Activated CD4-positive, alpha-beta T cell treated with anti-CD3 and anti-CD28 coated beads, Interleukin-2, amount 10 ng/mL, durations not matched to agents 24 days and 14 days (primary cell): ENCODE data around the gene UBA6. TPM values are rescaled to one million over a fixed set of nuclear protein-coding genes. Genes with fewer than 3 reads are reported as not detected.
"Not testable (repeated sequence)": the region's sequence is repeated elsewhere in the genome, so short reads cannot be mapped to it uniquely, and the experiment has no call there.

Experiments
- DNase-seq: peaks from one replicate; pipeline ENCODE4 v3.0.0; 2022
- H3K27ac Mint-ChIP-seq: one replicate; pipeline ENCODE4 v1.8.0; 2022; ENCODE audit warnings: mild to moderate bottlenecking, mixed read lengths
- H3K27me3 Mint-ChIP-seq: one replicate; pipeline ENCODE4 v1.8.0; 2022; ENCODE audit warnings: mixed read lengths
- H3K36me3 Mint-ChIP-seq: one replicate; pipeline ENCODE4 v1.8.0; 2022; ENCODE audit warnings: low read depth, mild to moderate bottlenecking, mixed read lengths
- H3K4me1 Mint-ChIP-seq: one replicate; pipeline ENCODE4 v1.8.0; 2021; ENCODE audit warnings: mixed read lengths
- H3K4me3 Mint-ChIP-seq: one replicate; pipeline ENCODE4 v1.8.0; 2022; ENCODE audit warnings: mild to moderate bottlenecking, moderate library complexity, mixed read lengths
- H3K9me3 Mint-ChIP-seq: one replicate; pipeline ENCODE4 v1.8.0; 2021; ENCODE audit warnings: mixed read lengths
- intact Hi-C: fragments of 100-400 bp; cut with micrococcal nuclease; formaldehyde crosslinking; loops from one replicate; pipeline ENCODE4 v1.15.1; 2023
- total RNA-seq: library from RNA; stranded (reverse); gene quantifications from 2 replicates; pipeline ENCODE4 v1.2.3, GENCODE V29; 2022

The UBA6 gene
- total RNA-seq, 1 donor from 2014 or later, result 85.4 TPM

DNA sequence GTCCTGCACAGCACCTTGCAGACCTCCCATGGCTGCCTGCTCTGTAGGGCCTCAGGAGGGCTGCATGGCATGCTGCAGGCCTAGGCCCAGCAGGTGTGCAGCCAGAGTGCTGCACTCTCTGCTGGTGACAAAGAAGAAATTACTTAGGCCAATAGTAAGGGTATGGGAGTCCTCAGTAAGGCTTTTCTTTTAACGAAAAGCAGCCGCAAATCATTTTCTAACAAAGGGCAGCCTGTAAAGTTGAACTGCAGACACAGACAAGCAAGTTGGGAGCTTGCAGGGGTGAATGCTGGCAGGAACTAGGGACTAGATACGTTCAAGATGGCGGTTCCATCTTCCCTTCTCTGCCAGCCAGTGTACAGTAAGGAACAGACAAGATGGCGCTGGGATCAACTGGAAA, 22.4 kb upstream of the UBA6 start:
- peak; percentile 46 for DNase-seq
- Mint-ChIP-seq H3K27me3 (no peaks in the 10 kb centered on the region), H3K36me3 (peaks cover 31% of the 10 kb centered on the region), H3K4me3 (no peak overlapping the region), H3K4me1 (peaks cover 16% of the 10 kb centered on the region), H3K27ac (no peak overlapping the region), H3K9me3 (peaks cover 5% of the 10 kb centered on the region)
- intact Hi-C loops, result no loop called here

DNA sequence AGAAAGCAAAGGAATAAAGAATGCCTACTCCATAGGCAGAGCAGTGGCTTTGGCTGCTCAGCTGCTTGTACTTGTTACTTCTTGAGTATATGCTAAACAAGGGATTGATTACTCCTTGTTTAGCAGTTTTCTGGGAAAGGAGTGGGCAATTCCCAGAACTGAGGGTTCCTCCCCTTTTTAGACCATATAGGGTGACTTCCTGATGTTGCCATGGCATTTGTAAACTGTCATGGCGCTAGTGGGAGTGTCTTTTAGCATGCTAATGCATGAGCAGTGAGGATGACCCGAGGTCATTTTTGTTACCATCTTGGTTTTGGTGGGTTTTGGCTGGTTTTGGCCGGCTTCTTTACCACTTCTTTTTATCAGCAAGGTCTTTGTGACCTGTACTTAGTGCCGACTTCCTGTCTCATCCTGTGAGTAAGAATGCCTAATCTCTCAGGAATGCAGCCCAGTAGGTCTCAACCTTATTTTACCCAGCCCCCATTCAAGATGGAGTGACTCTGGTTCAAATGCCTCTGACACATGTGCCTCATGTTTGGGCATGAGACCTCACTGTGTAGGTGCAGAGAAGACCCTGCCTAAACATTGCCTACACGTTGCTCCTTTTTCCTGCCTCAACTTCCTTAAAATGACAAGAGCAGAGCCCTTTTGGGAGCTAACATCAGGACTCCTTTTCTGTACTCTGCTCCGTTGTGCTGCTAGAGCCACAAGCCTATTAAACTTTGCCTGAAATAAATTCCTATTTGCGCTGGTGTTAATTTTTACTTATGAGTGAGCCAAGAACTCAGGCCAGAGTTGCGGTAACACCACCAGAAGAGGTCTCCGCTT, 21.0 kb upstream of the UBA6 start:
- Mint-ChIP-seq H3K27ac (peak overlapping the region; percentile 48), H3K36me3 (peaks cover 35% of the 10 kb centered on the region)
- intact Hi-C loops, result no loop called here

DNA sequence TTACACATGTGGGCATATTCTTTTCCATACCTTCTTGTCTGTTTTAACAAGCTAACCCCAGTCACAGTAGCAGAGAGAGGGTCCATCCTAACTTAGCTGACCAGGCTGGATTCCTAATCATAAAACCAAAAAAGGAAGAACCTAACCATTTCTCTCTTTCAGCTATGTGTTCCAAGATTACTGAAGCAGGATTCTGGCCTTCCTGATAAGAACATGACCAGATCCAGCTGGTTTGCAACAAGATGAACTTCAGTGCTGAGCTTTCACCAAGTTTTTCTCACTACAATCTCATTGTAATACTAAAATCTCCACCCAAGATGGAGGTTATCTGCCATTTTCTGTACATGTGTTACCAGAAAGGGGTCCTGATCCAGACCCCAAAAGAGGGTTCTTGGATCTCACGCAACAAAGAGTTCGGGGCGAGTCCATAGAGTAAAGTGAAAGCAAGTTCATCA, 20.4 kb upstream of the UBA6 start:
- Mint-ChIP-seq H3K9me3 (no peaks in the 10 kb centered on the region), H3K4me1 (peaks cover 8% of the 10 kb centered on the region), H3K27me3 (no peaks in the 10 kb centered on the region), H3K36me3 (peaks cover 41% of the 10 kb centered on the region), H3K27ac (peak overlapping the region; percentile 48), H3K4me3 (no peak overlapping the region)
- intact Hi-C loops, result no loop called here
- DNase-seq, result peak; percentile 43

More for the DNA sequence above, 21.0 kb upstream of the UBA6 start:
- Mint-ChIP-seq H3K4me1 (peaks cover 11% of the 10 kb centered on the region), H3K4me3 (no peak overlapping the region), H3K27me3 (no peaks in the 10 kb centered on the region), H3K9me3 (no peaks in the 10 kb centered on the region)
- DNase-seq, result peak; percentile 45

DNA sequence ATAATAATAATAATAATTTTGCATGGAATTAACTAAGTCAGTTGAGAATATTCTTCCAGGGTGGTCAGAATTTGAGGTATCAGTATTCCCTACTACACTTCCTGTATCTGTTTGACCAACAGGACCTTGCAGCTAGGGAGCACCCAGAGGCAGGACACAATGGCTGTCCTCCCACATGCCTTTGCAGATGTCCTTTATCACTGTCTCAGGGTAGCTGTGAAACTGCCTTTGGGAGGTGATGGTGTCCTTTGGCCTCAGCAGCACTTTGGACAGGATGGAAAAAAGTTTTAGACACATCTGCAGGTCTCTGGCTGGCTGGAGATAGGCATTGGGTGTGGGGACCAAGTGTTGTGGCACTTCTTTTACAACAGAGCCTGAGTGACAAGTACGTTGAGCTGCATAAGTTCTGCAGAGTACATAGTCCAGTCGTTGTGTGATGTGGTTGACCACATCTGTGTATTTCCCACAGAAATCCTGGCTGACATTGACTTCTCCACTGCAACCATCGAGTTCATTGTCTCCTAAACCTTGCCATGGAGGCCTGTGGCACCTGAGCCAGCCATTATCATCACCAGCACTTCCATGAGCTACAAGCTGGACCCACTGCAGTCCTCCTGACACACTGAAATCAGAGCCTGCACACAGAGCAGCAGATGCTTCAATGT, 19.1 kb upstream of the UBA6 start:
- no peaks in the 10 kb centered on the region for H3K9me3 Mint-ChIP-seq
- H3K36me3 Mint-ChIP-seq, result peaks cover 42% of the 10 kb centered on the region
- no peak overlapping the region for H3K27ac Mint-ChIP-seq
- peaks cover 7% of the 10 kb centered on the region for H3K4me1 Mint-ChIP-seq
- no peak overlapping the region for H3K4me3 Mint-ChIP-seq
- intact Hi-C loops, result no loop called here
- no peaks in the 10 kb centered on the region for H3K27me3 Mint-ChIP-seq
- peak; percentile 34 for DNase-seq

DNA sequence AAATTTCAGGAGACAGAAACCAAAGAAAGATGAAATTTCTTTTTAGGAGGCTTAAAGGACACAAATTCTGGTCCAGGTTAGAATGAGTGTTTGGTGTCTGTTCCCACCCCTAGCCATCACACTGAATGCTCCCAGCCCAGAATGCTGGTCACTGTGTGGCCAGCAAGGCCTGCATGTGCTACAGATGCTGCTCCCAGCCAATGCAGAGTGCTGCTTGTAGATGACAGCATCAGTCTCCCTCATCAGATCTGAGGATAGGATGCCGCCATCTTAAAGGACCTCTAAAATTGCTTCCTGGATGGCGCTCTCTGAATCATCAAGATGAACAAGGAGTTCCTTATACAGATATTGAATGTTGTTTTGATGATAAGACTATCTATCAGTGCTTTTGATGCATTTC, 17.9 kb upstream of the UBA6 start:
- Mint-ChIP-seq H3K36me3 (peaks cover 41% of the 10 kb centered on the region), H3K27me3 (no peaks in the 10 kb centered on the region), H3K4me3 (no peak overlapping the region), H3K4me1 (peaks cover 16% of the 10 kb centered on the region), H3K27ac (no peak overlapping the region), H3K9me3 (no peaks in the 10 kb centered on the region)
- DNase-seq, result peak; percentile 41
- intact Hi-C loops, result no loop called here

DNA sequence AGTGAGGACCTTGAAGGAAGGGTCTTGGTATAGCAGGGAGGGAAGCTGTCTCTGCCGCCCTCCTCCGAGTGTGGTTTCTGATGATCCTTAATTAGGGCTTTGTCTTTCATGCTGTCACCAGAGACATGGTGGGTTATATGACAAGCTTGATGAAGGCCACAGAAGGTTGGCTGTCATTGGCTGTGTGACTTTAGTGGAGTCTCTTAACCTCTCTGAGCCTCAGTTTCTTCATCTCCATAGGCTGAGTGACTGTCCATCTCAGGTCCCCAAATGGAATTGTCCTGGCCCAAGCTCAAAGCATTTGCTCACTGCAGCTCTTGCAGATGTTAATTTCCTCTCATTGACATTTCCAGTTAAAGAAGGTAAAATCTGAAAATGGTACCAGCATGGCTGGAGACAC, 16.6 kb upstream of the UBA6 start:
- Mint-ChIP-seq H3K27me3 (no peaks in the 10 kb centered on the region), H3K27ac (no peak overlapping the region), H3K4me1 (peaks cover 25% of the 10 kb centered on the region), H3K9me3 (no peaks in the 10 kb centered on the region), H3K4me3 (no peak overlapping the region), H3K36me3 (peaks cover 38% of the 10 kb centered on the region)
- peak; percentile 28 for DNase-seq
- intact Hi-C loops, result no loop called here

DNA sequence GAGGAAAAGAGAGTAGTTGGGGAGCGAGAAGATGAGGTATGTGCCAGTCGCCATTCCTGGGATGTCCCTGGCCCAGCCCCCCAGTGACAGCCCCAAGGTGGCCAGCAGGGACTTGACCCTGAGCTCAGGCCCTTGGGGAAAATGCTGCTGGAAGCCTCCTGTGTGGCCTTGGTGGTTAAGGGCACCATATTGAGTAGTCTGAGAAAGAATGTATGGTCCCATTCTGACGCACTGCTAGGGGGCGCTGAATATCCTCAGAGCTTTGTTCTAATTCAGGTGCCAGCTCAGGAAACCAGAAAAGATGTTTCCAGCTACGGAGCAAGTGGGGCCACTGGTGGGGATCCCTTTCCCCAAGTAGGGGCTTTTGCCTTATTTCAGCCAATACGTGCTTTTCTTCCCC, 14.0 kb upstream of the UBA6 start:
- H3K9me3 Mint-ChIP-seq, result no peaks in the 10 kb centered on the region
- intact Hi-C loops, result no loop called here
- DNase-seq, result peak; percentile 52
- H3K27me3 Mint-ChIP-seq, result no peaks in the 10 kb centered on the region
- no peak overlapping the region for H3K4me3 Mint-ChIP-seq
- H3K36me3 Mint-ChIP-seq, result peaks cover 19% of the 10 kb centered on the region
- H3K4me1 Mint-ChIP-seq, result peaks cover 29% of the 10 kb centered on the region
- H3K27ac Mint-ChIP-seq, result peak overlapping the region; percentile 84

DNA sequence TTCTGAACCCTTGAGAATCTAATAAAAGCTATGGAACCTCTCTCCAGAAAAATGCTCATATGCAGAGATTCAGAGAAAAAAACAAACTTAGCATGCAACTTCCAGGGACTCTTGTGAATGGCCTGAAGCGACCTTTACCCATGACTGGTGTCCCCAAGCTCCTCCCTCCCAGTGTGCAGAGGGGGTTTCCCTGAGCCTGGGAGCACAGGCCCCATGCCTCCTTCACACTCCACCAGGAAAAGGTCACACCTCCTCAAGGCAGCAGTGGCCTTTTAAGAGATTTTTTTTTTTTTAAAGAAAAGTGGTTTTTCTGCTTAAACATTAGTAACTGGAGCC, 13.3 kb upstream of the UBA6 start:
- peaks cover 24% of the 10 kb centered on the region for H3K36me3 Mint-ChIP-seq
- no peaks in the 10 kb centered on the region for H3K27me3 Mint-ChIP-seq
- H3K4me3 Mint-ChIP-seq, result peak overlapping the region; percentile 18
- H3K4me1 Mint-ChIP-seq, result peaks cover 29% of the 10 kb centered on the region
- no peaks in the 10 kb centered on the region for H3K9me3 Mint-ChIP-seq
- peak overlapping the region; percentile 84 for H3K27ac Mint-ChIP-seq
- peak; percentile 70 for DNase-seq
- intact Hi-C loops, result no loop called here

DNA sequence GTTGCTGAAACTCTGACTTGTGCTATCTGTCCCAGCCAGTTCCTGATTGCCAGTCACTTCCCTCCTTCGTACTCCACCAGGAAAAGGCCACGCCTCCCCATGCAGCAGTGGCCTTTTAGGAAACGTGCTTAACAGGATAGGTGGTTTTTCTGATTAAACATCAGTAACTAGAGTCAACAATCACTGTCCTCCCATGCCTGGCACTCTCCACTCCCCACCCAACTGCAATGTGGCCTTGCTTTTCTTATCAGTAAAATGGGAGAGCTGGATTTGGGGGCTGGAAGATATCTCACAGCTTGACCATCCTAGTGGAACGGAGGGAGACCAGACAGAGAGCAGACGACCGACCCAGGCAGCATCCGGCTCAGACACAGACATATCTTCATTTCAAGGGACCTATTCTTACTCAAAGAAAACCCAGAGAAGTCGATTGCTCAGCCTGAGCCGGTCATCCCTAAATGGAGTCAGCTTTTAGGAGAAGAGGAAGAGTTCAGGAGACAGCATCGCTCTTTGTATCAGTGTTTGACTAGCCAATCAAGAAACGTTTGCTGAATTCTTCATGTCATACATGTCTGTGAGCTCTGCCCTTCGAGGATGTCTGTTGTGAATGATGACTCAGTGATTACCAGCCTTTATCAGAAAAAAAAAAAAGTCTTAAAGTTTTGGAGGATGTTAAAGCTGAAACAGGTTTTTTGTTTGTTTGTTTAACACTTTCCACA, 12.7 kb upstream of the UBA6 start:
- intact Hi-C loops, result no loop called here
- peak overlapping the region; percentile 84 for H3K27ac Mint-ChIP-seq
- peak; percentile 55 for DNase-seq
- H3K36me3 Mint-ChIP-seq, result peaks cover 24% of the 10 kb centered on the region
- no peaks in the 10 kb centered on the region for H3K9me3 Mint-ChIP-seq
- no peaks in the 10 kb centered on the region for H3K27me3 Mint-ChIP-seq
- peak overlapping the region; percentile 34 for H3K4me3 Mint-ChIP-seq
- H3K4me1 Mint-ChIP-seq, result peaks cover 29% of the 10 kb centered on the region

DNA sequence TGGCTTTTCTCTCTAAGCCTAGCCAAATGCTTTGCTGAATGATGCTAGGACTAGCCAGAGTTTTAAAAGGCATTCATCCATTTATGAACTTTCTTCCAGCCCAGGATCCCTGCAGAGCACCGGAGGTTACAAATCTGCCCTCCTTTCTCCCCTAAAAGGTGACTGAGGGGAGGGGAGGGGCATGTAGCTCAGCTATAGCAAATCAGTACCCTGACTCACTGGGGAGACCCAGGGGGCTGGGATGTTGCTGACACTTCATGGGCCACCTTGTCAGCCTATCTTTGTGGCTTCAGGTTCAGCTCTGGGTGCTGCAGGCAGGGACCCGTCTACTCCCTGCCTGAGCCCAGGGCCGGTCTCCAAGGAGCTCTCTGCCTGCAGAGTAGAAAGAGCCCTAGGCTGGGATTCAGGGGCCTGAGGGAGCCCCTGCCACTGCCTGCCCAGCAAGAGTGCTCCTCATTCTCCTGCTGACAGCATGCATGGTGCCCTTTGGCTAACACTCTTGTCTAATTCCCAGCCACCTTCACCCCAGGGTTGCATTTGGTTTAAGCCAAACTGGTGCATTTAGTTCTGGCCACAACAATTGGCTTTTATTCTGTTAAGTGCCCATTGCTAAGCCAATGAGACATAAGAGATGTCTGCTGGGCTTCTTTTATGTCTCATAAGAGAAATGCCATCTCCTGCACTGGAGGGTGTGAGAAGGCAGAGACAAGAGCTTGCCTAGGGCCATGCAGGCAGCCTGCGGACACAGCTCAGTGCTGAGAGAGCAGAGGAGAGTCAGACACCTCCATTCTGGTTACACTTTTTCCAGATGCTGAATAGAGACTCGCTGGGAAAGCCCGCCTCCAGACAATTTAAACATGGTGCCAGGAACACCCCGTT, 11.9 kb upstream of the UBA6 start:
- Mint-ChIP-seq H3K27me3 (no peaks in the 10 kb centered on the region), H3K9me3 (peaks cover 3% of the 10 kb centered on the region), H3K27ac (peak overlapping the region; percentile 84), H3K4me3 (no peak overlapping the region), H3K36me3 (peaks cover 29% of the 10 kb centered on the region), H3K4me1 (peaks cover 29% of the 10 kb centered on the region)
- intact Hi-C loops, result no loop called here
- peak; percentile 53 for DNase-seq

DNA sequence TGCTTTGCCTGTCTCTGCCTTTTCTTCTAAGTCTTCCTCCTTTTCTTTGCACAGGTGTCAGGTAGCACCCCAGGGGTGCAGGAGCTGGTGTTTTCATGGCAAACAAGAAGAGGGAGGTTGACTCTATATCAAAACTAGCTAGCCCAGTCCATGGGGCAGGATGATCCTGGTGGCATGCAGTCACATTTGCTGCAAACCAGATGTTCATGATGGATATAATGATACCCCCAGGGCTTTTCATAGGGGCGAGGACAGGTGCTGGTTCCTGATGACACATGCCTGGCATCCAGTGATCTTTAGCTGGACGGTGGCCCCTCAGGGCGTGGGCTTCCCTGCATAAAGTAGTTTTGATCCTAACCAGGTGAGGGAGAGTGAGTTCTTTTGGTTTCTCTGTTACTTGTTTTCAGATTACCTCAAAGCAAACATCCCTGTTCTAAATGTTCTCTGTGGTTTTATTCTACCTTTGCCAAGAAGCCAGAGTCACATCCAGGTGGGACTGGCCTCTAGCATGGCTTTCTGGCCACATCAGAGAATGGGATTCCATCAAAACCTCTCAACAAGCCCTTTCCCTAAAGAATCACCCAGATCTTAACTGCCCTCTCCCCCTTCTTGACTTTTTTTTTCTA, 11.2 kb upstream of the UBA6 start:
- H3K9me3 Mint-ChIP-seq, result peaks cover 4% of the 10 kb centered on the region
- no peak for DNase-seq
- H3K4me3 Mint-ChIP-seq, result no peak overlapping the region
- H3K27ac Mint-ChIP-seq, result peak overlapping the region; percentile 64
- peaks cover 30% of the 10 kb centered on the region for H3K36me3 Mint-ChIP-seq
- no peaks in the 10 kb centered on the region for H3K27me3 Mint-ChIP-seq
- H3K4me1 Mint-ChIP-seq, result peaks cover 29% of the 10 kb centered on the region
- intact Hi-C loops, result no loop called here

DNA sequence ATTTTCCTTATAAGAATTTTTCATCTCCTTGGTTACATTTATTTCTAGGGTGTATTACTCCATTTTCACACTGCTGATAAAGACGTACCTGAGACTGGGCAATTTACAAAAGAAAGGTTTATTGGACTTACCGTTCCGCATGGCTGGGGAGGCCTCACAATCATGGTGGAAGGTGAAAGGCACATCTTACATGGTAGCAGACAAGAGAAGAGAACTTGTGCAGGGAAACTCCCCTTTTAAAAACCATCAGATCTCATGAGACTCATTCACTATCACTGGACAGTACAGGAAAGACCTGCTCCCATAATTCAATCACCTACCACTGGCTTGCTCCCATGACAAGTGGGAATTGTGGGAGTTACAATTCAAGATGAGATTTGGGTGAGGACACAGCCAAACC, 5.7 kb upstream of the UBA6 start:
- H3K27me3 Mint-ChIP-seq, H3K4me3 Mint-ChIP-seq, H3K27ac Mint-ChIP-seq: not testable (repeated sequence)
- H3K9me3 Mint-ChIP-seq, result peaks cover 20% of the 10 kb centered on the region
- H3K4me1 Mint-ChIP-seq, result peaks cover 26% of the 10 kb centered on the region
- peak; percentile 28 for DNase-seq
- intact Hi-C loops, result loop anchor here (10.0 kb wide), 1 partner anchor 538 kb away; the partner anchor contains the start of gene TMPRSS11B
- H3K36me3 Mint-ChIP-seq, result peaks cover 53% of the 10 kb centered on the region

DNA sequence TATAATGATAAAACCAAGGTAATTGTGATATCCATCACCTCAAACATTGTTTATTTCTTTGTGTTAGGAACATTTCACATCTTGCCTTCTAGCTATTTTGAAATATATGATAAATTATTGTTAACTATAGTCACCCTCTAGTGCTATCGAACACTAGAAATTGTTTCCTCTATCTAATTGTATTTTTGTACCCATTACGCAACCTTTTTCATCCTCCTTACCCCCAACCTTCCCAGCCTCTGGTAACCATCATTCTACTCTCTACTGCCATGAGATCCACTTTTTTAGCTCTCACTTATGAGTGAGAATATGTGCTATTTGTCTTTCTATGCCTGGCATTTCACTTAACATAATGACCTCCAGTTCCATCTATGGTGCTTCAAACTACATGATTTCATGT, 3.9 kb upstream of the UBA6 start:
- H3K4me1 Mint-ChIP-seq, result peaks cover 27% of the 10 kb centered on the region
- H3K27ac Mint-ChIP-seq, result no peak overlapping the region
- intact Hi-C loops, result loop anchor here (5.0 to 10.0 kb wide), 2 partner anchors 37 to 540 kb away; partner anchors contain the start of gene TMPRSS11B
- peak; percentile 43 for DNase-seq
- H3K36me3 Mint-ChIP-seq, result peaks cover 56% of the 10 kb centered on the region
- H3K9me3 Mint-ChIP-seq, result peaks cover 20% of the 10 kb centered on the region
- no peaks in the 10 kb centered on the region for H3K27me3 Mint-ChIP-seq
- no peak overlapping the region for H3K4me3 Mint-ChIP-seq
